PFSK-1 (cell line): ENCODE measurements around the gene GRID1.

Experiments
- FOXP2 ChIP-seq: optimal IDR thresholded peaks from 2 replicates; pipeline ENCODE3; 2011; ENCODE audit warnings: borderline replicate concordance, control low read depth, inconsistent platforms; ENCODE audit not compliant: insufficient read depth; ENCODE audit errors: extremely low read length, extremely low read depth
- POLR2AphosphoS5 ChIP-seq: IDR thresholded peaks from 2 replicates; pipeline ENCODE4 v1.6.1; 2012; ENCODE audit warnings: low read depth, mild to moderate bottlenecking, control low read depth, low read length, moderate library complexity
- REST ChIP-seq, 2 experiments: IDR thresholded peaks; 2 replicates each; pipeline versions ENCODE4 v1.6.1 to v1.8.0; 2011 to 2012; ENCODE audit warnings: low read depth in 2 of 2, low read length in 2 of 2, control low read depth in 1 of 2, inconsistent platforms in 1 of 2, mild to moderate bottlenecking in 1 of 2, moderate library complexity in 1 of 2; ENCODE audit not compliant: insufficient read depth in 1 of 2
- SIN3A ChIP-seq: IDR thresholded peaks from 2 replicates; pipeline ENCODE4 v1.6.1; 2012; ENCODE audit warnings: mild to moderate bottlenecking, low read length, moderate library complexity, borderline replicate concordance; ENCODE audit not compliant: insufficient read depth
- TAF1 ChIP-seq: IDR thresholded peaks from 2 replicates; pipeline ENCODE4 v1.6.1; 2012; ENCODE audit warnings: low read length, control low read depth, borderline replicate concordance; ENCODE audit not compliant: insufficient read depth

The GRID1 gene

GRCh38 chr10:85983051-85983450, 383.5 kb downstream of the GRID1 start:
- TF ChIP-seq FOXP2 (no peak), REST (IDR thresholded peaks at IDR 0.05; ENCODE audit: insufficient read depth in 1 of 2, low read depth in 2 of 2, low read length in 2 of 2) (no peak), TAF1 (no peak), SIN3A (no peak), POLR2AphosphoS5 (no peak)

- TF ChIP-seq POLR2AphosphoS5 (no peak), TAF1 (no peak), SIN3A (no peak), FOXP2 (no peak), REST (IDR thresholded peaks at IDR 0.05; ENCODE audit: insufficient read depth in 1 of 2, low read depth in 2 of 2, low read length in 2 of 2) (no peak)
These were observed 387.0 kb downstream of the GRID1 start for GRCh38 chr10:85979598-85979997.

- TF ChIP-seq FOXP2 (no peak), SIN3A (no peak), TAF1 (no peak), POLR2AphosphoS5 (no peak), REST (IDR thresholded peaks at IDR 0.05; ENCODE audit: insufficient read depth in 1 of 2, low read depth in 2 of 2, low read length in 2 of 2) (no peak)
These were observed 387.8 kb downstream of the GRID1 start for GRCh38 chr10:85978566-85979358.

GRCh38 chr10:85977642-85978041, 389.0 kb downstream of the GRID1 start:
- TF ChIP-seq FOXP2 (no peak), POLR2AphosphoS5 (no peak), SIN3A (no peak), REST (IDR thresholded peaks at IDR 0.05; ENCODE audit: insufficient read depth in 1 of 2, low read depth in 2 of 2, low read length in 2 of 2) (no peak), TAF1 (no peak)

GRCh38 chr10:85976267-85976793, 390.3 kb downstream of the GRID1 start:
- TF ChIP-seq REST (IDR thresholded peaks at IDR 0.05; ENCODE audit: insufficient read depth in 1 of 2, low read depth in 2 of 2, low read length in 2 of 2) (no peak), TAF1 (no peak), POLR2AphosphoS5 (no peak), FOXP2 (no peak), SIN3A (no peak)
